H1 (cell line): ENCODE measurements around the gene CASR. TPM values are rescaled to one million over a fixed set of nuclear protein-coding genes. Genes with fewer than 3 reads are reported as not detected.

Experiments
- CTCF ChIA-PET: fragments of 300-600 bp; sonication (Branson Sonifier 250); formaldehyde crosslinking; loops from one replicate; lab custom pipeline; 2021; ENCODE audit not compliant: partially characterized antibody; lab: Charles Lee
- POLR2A ChIA-PET: fragments of 300-600 bp; sonication (Branson Sonifier 250); formaldehyde crosslinking; loops from one replicate; lab custom pipeline; 2021; ENCODE audit warnings: inconsistent platforms; ENCODE audit not compliant: partially characterized antibody; lab: Charles Lee
- DNase-seq, 2 experiments: peaks; one replicate each; pipeline versions ENCODE4 v3.0.0 to v3.0.0-alpha.2; 2010 to 2022; ENCODE audit warnings: low spot score in 2 of 2, low read depth in 1 of 2, mixed read lengths in 1 of 2
- FAIRE-seq: peaks from 2 replicates; lab custom pipeline; 2011; peaks lifted over from hg19 to GRCh38; lab: Jason Lieb, UNC
- H2AFZ ChIP-seq: 2 replicates; pipeline ENCODE4 v1.8.1; 2012; ENCODE audit warnings: low read length, inconsistent platforms
- H2AK5ac ChIP-seq: 2 replicates; pipeline ENCODE4 v1.6.1; 2013; ENCODE audit warnings: low read depth, low read length
- H2BK120ac ChIP-seq: replicated peaks from 2 replicates; pipeline ENCODE3; 2013; ENCODE audit warnings: low read depth, low read length, inconsistent platforms
- H2BK12ac ChIP-seq: 2 replicates; pipeline ENCODE4 v1.6.1; 2013; ENCODE audit warnings: low read depth, low read length
- H2BK15ac ChIP-seq: 2 replicates; pipeline ENCODE4 v1.6.1; 2013; ENCODE audit warnings: low read length
- H2BK20ac ChIP-seq: 2 replicates; pipeline ENCODE4 v1.6.1; 2013; ENCODE audit warnings: low read length
- H2BK5ac ChIP-seq: 2 replicates; pipeline ENCODE4 v1.6.1; 2013; ENCODE audit warnings: low read depth, low read length
- H3K14ac ChIP-seq: 2 replicates; pipeline ENCODE4 v1.6.1; 2013; ENCODE audit warnings: inconsistent platforms; ENCODE audit not compliant: insufficient read length
- H3K18ac ChIP-seq: 2 replicates; pipeline ENCODE4 v1.6.1; 2013; ENCODE audit warnings: low read length; ENCODE audit errors: extremely low read depth
- H3K23ac ChIP-seq: 2 replicates; pipeline ENCODE4 v1.6.1; 2013; ENCODE audit warnings: inconsistent platforms; ENCODE audit not compliant: insufficient read length
- H3K23me2 ChIP-seq: 2 replicates; pipeline ENCODE4 v1.6.1; 2013; ENCODE audit warnings: low read depth, low read length
- H3K27ac ChIP-seq: 2 replicates; pipeline ENCODE4 v1.6.1; 2011; ENCODE audit warnings: low read depth, low read length, inconsistent platforms
- H3K27me3 ChIP-seq, 4 experiments: replicated peaks in 1 of 4; 1 replicate in 1 of 4; 2 replicates in 3 of 4; pipeline versions ENCODE4 v1.6.1 to v1.8.1; 2011 to 2013; ENCODE audit warnings: low read length in 3 of 4, mild to moderate bottlenecking in 3 of 4, inconsistent platforms in 2 of 4, mixed read lengths in 2 of 4, moderate library complexity in 1 of 4; ENCODE audit not compliant: control insufficient read depth in 3 of 4, insufficient read depth in 3 of 4; ENCODE audit errors: extremely low read depth in 1 of 4
- H3K36me3 ChIP-seq, 4 experiments: 2 replicates each; pipeline versions ENCODE4 v1.6.1 to v1.8.1; 2011 to 2013; ENCODE audit warnings: mild to moderate bottlenecking in 4 of 4, low read length in 3 of 4, moderate library complexity in 2 of 4, control low read depth in 1 of 4, inconsistent platforms in 1 of 4; ENCODE audit not compliant: insufficient read depth in 4 of 4, control insufficient read depth in 2 of 4
- H3K4ac ChIP-seq: replicated peaks from 2 replicates; pipeline ENCODE3; 2013; ENCODE audit warnings: low read length, low read depth, mixed read lengths, inconsistent platforms; ENCODE audit not compliant: insufficient read length
- H3K4me1 ChIP-seq, 4 experiments: replicated peaks in 1 of 4; 1 replicate in 1 of 4; 2 replicates in 3 of 4; pipeline versions ENCODE4 v1.6.1 to v1.8.1; 2011 to 2013; ENCODE audit warnings: low read length in 3 of 4, inconsistent platforms in 2 of 4, mixed read lengths in 1 of 4; ENCODE audit not compliant: insufficient read depth in 4 of 4, control insufficient read depth in 3 of 4
- H3K4me2 ChIP-seq, 2 experiments: 2 replicates each; pipeline versions ENCODE4 v1.6.1 to v1.8.1; 2011 to 2013; ENCODE audit warnings: low read depth in 2 of 2, low read length in 2 of 2, control low read depth in 1 of 2, inconsistent platforms in 1 of 2, mild to moderate bottlenecking in 1 of 2; ENCODE audit not compliant: insufficient read depth in 1 of 2
- H3K4me3 ChIP-seq, 4 experiments: fragments of 200-600, 300-600 bp in 1 of 4; sonication (generic), shearing (Covaris generic), sonication (Bioruptor Twin) in 1 of 4; 2 replicates each; pipeline versions ENCODE4 v1.5.1 to v1.8.1; 2011 to 2016; ENCODE audit warnings: low read length in 4 of 4, low read depth in 3 of 4, control low read depth in 2 of 4, inconsistent platforms in 2 of 4, mild to moderate bottlenecking in 2 of 4, mixed read lengths in 1 of 4, moderate library complexity in 1 of 4; ENCODE audit not compliant: insufficient read depth in 2 of 4; ENCODE audit errors: extremely low read depth in 1 of 4
- H3K56ac ChIP-seq: replicated peaks from 2 replicates; pipeline ENCODE3; 2013; ENCODE audit warnings: low read depth, mild to moderate bottlenecking, mixed read lengths, low read length, inconsistent platforms; ENCODE audit not compliant: insufficient read length
- H3K79me1 ChIP-seq: 2 replicates; pipeline ENCODE4 v1.6.1; 2013; ENCODE audit warnings: low read depth, low read length, control low read depth
- H3K79me2 ChIP-seq, 2 experiments: 2 replicates each; pipeline versions ENCODE4 v1.6.1 to v1.8.1; 2012 to 2013; ENCODE audit warnings: low read length in 2 of 2, mild to moderate bottlenecking in 2 of 2, inconsistent platforms in 1 of 2; ENCODE audit not compliant: insufficient read depth in 2 of 2, control insufficient read depth in 1 of 2
- H3K9ac ChIP-seq, 4 experiments: replicated peaks in 1 of 4; 1 replicate in 1 of 4; 2 replicates in 3 of 4; pipeline versions ENCODE4 v1.6.1 to v1.8.1; 2011 to 2013; ENCODE audit warnings: low read depth in 3 of 4, low read length in 3 of 4, control low read depth in 2 of 4, mild to moderate bottlenecking in 2 of 4, moderate library complexity in 2 of 4, inconsistent platforms in 1 of 4; ENCODE audit errors: extremely low read depth in 1 of 4
- H3K9me3 ChIP-seq, 2 experiments: 2 replicates each; pipeline versions ENCODE4 v1.6.1 to v1.8.1; 2012 to 2013; ENCODE audit warnings: mild to moderate bottlenecking in 2 of 2, moderate library complexity in 2 of 2, control low read depth in 1 of 2, inconsistent platforms in 1 of 2, low read depth in 1 of 2, low read length in 1 of 2, mixed read lengths in 1 of 2; ENCODE audit not compliant: insufficient read depth in 2 of 2
- H4K20me1 ChIP-seq, 2 experiments: replicated peaks in 1 of 2; 2 replicates each; pipeline versions ENCODE3 to v1.8.1; 2011 to 2013; ENCODE audit warnings: inconsistent platforms in 2 of 2, low read length in 2 of 2, mild to moderate bottlenecking in 1 of 2; ENCODE audit not compliant: insufficient read depth in 2 of 2, control insufficient read depth in 1 of 2
- H4K5ac ChIP-seq: 2 replicates; pipeline ENCODE4 v1.6.1; 2013; ENCODE audit warnings: low read length, low read depth, mixed read lengths, inconsistent platforms; ENCODE audit not compliant: insufficient read length
- H4K8ac ChIP-seq: 2 replicates; pipeline ENCODE4 v1.8.0; 2013; ENCODE audit warnings: mild to moderate bottlenecking, moderate library complexity, low read length, inconsistent platforms; ENCODE audit not compliant: insufficient read depth; ENCODE audit errors: extremely low read depth
- H4K91ac ChIP-seq: replicated peaks from 2 replicates; pipeline ENCODE3; 2013; ENCODE audit warnings: low read length, mixed read lengths, inconsistent platforms; ENCODE audit not compliant: insufficient read length
- FOSL1 ChIP-seq: IDR thresholded peaks from 2 replicates; pipeline ENCODE4 v1.6.1; 2011; ENCODE audit warnings: mild to moderate bottlenecking, low read depth, low read length, moderate library complexity; ENCODE audit not compliant: insufficient read depth
- SP1 ChIP-seq: IDR thresholded peaks from 2 replicates; pipeline ENCODE4 v1.6.1; 2011; ENCODE audit warnings: low read depth, low read length
- WGBS, 2 experiments: shearing (Covaris generic) in 1 of 2; methylation state at CpG; one replicate each; pipeline versions ENCODE4 v1.1.6 to v1.1.7; 2013 to 2015; ENCODE audit warnings: low lambda C conversion rate in 2 of 2, mixed read lengths in 2 of 2, inconsistent platforms in 1 of 2, low coverage in 1 of 2, missing lambda C conversion rate in 1 of 2; ENCODE audit not compliant: insufficient replicate concordance in 2 of 2, insufficient coverage in 1 of 2, insufficient read length in 1 of 2; ENCODE audit errors: extremely low coverage in 1 of 2, missing lambda C conversion rate in 1 of 2; 5-methylcytosine and 5-hydroxymethylcytosine counted together
- polyA plus RNA-seq, 7 experiments: library from polyadenylated mRNA; depleted of rRNA in 3 of 7; stranded (reverse) in 5 of 7; unstranded in 2 of 7; fragments of >200 nt in 5 of 7; fragments of 200-250 nt in 2 of 7; gene quantifications; 1 replicate in 5 of 7; 2 replicates in 1 of 7; 4 replicates in 1 of 7; pipeline versions ENCODE4 v1.2.1 to v1.2.3, GENCODE V29; 2011 to 2013; ENCODE audit warnings: missing spikeins in 2 of 7, mixed read lengths in 2 of 7
- total RNA-seq: library from RNA; stranded (reverse); fragmentation: NEBNext Ultra II Directional; extraction: Animal tissue kit (Norgen Biotek cat#: 25700); gene quantifications from 2 replicates; pipeline ENCODE4 v1.2.1, GENCODE V29; 2021

CASR gene
- total and polyA plus RNA-seq, 2 of the 8 experiments (the other 6 are each of a cell fraction or from before 2014, with no cell fraction given) = 0.36 to 0.58 TPM

GRCh38 chr3:122324871-122325323, 141.4 kb downstream of the CASR start, which contains the start of gene CSTA:
CSTA (plus strand) TSS chr3:122325248; CDS start chr3:122325293, 45 bp downstream.
- no peaks in the 10 kb centered on the region for H3K23me2 ChIP-seq
- no peak within 1 kb of the TSS for H3K4me3 ChIP-seq
- H2AFZ ChIP-seq = peak within 1 kb of the TSS; percentile 81
- H2AK5ac ChIP-seq = no peak within 1 kb of the TSS
- no peak within 1 kb of the TSS for H3K4ac ChIP-seq
- no peak within 1 kb of the TSS for H4K91ac ChIP-seq
- no peaks in the 10 kb centered on the region for H4K20me1 ChIP-seq
- no peak within 1 kb of the TSS for H3K27ac ChIP-seq
- no peaks in the 10 kb centered on the region for H3K4me1 ChIP-seq
- no peak within 1 kb of the TSS for H3K14ac ChIP-seq
- no peak within 1 kb of the TSS for H3K56ac ChIP-seq
- no peak within 1 kb of the TSS for H2BK5ac ChIP-seq
- no peak within 1 kb of the TSS for H2BK20ac ChIP-seq
- H3K79me2 ChIP-seq = no peaks in the 10 kb centered on the region
- POLR2A ChIA-PET = no interaction called here
- WGBS, 2 experiments = 77% methylated on average over 6 of the region's 6 CpGs; no CpG with 5 or more reads in 1 of the 2 experiments
- no peak for DNase-seq
- H3K23ac ChIP-seq = no peak within 1 kb of the TSS
- H3K36me3 ChIP-seq = no peaks in the 10 kb centered on the region
- H3K18ac ChIP-seq = no peak within 1 kb of the TSS
- CTCF ChIA-PET = interaction anchor here (1.6 kb wide), 1 partner anchor 11 kb away, joined by 3 read pairs; no protein-coding TSS in a partner anchor
- H3K4me2 ChIP-seq = no peak within 1 kb of the TSS
- H3K9me3 ChIP-seq = no peaks in the 10 kb centered on the region
- no peaks in the 10 kb centered on the region for H3K79me1 ChIP-seq
- no peak within 1 kb of the TSS for H2BK15ac ChIP-seq
- H2BK120ac ChIP-seq = no peak within 1 kb of the TSS
- H3K9ac ChIP-seq = no peak within 1 kb of the TSS
- no peak within 1 kb of the TSS for H4K8ac ChIP-seq
- H2BK12ac ChIP-seq = no peak within 1 kb of the TSS
- no peaks in the 10 kb centered on the region for H3K27me3 ChIP-seq
- no peak within 1 kb of the TSS for H4K5ac ChIP-seq
- no peak for FAIRE-seq
- TF ChIP-seq SP1 (no peak), FOSL1 (no peak)
